ENCODE measurements around the gene SEMA6B. TPM values are rescaled to one million over a fixed set of nuclear protein-coding genes. Genes with fewer than 3 reads are reported as not detected.

Gene SEMA6B
- total and polyA plus RNA-seq, 2 of the 4 experiments (the other 2 are of a cell fraction) = 0.18 to 0.72 TPM

DNA sequence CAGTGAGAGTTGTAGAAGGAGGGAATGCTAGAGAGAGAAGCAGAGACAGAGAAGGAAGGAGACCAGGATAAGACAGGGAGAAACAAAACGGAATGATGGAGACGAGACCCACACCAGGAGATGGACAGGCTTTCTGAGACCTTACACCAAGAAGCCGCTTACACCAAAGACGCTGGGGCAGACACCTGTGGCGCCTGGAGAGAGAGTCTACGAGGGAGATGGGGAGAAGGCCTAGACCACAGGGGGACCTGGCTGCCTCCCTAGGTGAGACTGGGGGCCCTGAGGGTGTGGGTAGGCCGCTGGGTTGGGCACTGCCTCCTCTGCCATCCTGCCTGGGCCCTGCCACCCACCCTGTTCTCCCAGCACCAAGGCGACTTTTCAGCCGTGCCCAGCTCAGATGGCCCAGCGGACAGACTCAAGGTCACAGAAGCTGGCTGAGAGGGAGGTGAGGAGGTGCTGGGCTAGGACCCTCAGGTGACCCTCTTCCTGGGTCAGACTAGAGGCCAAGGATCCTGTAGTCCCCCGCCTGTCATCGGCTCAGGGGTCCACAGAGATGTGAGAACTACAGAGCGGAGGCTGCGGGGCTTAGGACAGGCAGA is 29.5 kb downstream of the SEMA6B start:
- dilution Hi-C loops (cut with HindIII; ENCODE audit: low sequenced_read_pairs, unreplicated experiment) = no loop called here
- H3K4me3 ChIP-seq (ENCODE audit: insufficient read depth, low read depth, low read length) = no peak overlapping the region
- ATAC-seq (ENCODE audit: low read depth) (no peak), DNase-seq (no peak)
- no peak overlapping the region for H2AFZ ChIP-seq (replicated peaks; ENCODE audit: low read length, poor library complexity)
- H3K23ac ChIP-seq (ENCODE audit: low read depth, low read length) = no peak overlapping the region
- CTCF ChIA-PET = no interaction called here
- no peaks in the 10 kb centered on the region for H3K9me3 ChIP-seq (ENCODE audit: control insufficient read depth, insufficient read depth, low read length)
- no peak overlapping the region for H2AK5ac ChIP-seq (ENCODE audit: low read depth, low read length)
- H2BK5ac ChIP-seq (ENCODE audit: low read depth, low read length, poor library complexity, severe bottlenecking) = no peak overlapping the region
- no peak overlapping the region for H2AK9ac ChIP-seq (replicated peaks; ENCODE audit: low read depth, low read length, poor library complexity)
- no peaks in the 10 kb centered on the region; the same call in 1 of the 2 replicates for H4K20me1 ChIP-seq (ENCODE audit: insufficient read depth, low read length)
- POLR2A ChIA-PET (ENCODE audit: unreplicated experiment) = no interaction called here
- in situ Hi-C loops (cut with MboI; ENCODE audit: low sequenced_read_pairs) = no loop called here
- intact Hi-C loops (cut with micrococcal nuclease) = no loop called here
- no peak overlapping the region for H3K56ac ChIP-seq (ENCODE audit: extremely low read depth, insufficient read depth, low read length)
- H3K79me1 ChIP-seq (ENCODE audit: low read depth in 1 of 2, low read length in 2 of 2) = no peaks in the 10 kb centered on the region
- no peak overlapping the region for H3K14ac ChIP-seq (replicated peaks; ENCODE audit: low read depth, low read length)
- no peak overlapping the region for H3K18ac ChIP-seq (ENCODE audit: low read depth, low read length)
- no peak overlapping the region for H2BK15ac ChIP-seq (ENCODE audit: low read depth, low read length)
- no peak for TF ChIP-seq BHLHE40 (IDR thresholded peaks at IDR 0.05; ENCODE audit: low read depth, low read length)
- no peak for TF ChIP-seq RCOR1 (IDR thresholded peaks at IDR 0.05; ENCODE audit: insufficient replicate concordance, low read length)
- TF ChIP-seq CHD1 (IDR thresholded peaks at IDR 0.05; ENCODE audit: low read depth, low read length) = no peak
- TF ChIP-seq, protein P1, sequence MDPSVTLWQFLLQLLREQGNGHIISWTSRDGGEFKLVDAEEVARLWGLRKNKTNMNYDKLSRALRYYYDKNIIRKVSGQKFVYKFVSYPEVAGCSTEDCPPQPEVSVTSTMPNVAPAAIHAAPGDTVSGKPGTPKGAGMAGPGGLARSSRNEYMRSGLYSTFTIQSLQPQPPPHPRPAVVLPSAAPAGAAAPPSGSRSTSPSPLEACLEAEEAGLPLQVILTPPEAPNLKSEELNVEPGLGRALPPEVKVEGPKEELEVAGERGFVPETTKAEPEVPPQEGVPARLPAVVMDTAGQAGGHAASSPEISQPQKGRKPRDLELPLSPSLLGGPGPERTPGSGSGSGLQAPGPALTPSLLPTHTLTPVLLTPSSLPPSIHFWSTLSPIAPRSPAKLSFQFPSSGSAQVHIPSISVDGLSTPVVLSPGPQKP (IDR thresholded peaks at IDR 0.05; ENCODE audit: borderline replicate concordance, low read depth, low read length) = no peak
- no peak for TF ChIP-seq FOS (IDR thresholded peaks at IDR 0.05; ENCODE audit: low read depth, low read length)
- TF ChIP-seq MXI1 (IDR thresholded peaks at IDR 0.05; ENCODE audit: borderline replicate concordance, low read depth, low read length) = no peak
- H3K4me1 ChIP-seq (ENCODE audit: control insufficient read depth, insufficient read depth, low read length) = no peaks in the 10 kb centered on the region
- H4K5ac ChIP-seq (ENCODE audit: low read depth, low read length) = no peak overlapping the region
- H2BK20ac ChIP-seq (ENCODE audit: low read depth, low read length) = no peak overlapping the region
- no peak overlapping the region for H4K91ac ChIP-seq (ENCODE audit: insufficient read depth, low read depth, low read length)
- H3K4ac ChIP-seq (ENCODE audit: low read depth, low read length) = no peak overlapping the region
- peaks cover 35% of the 10 kb centered on the region for H3K27me3 ChIP-seq (ENCODE audit: control insufficient read depth, insufficient read depth, low read length)
- no peak overlapping the region for H2BK120ac ChIP-seq (ENCODE audit: low read depth, low read length)
- no peak overlapping the region for H4K8ac ChIP-seq (ENCODE audit: low read depth in 2 of 2, low read length in 2 of 2)
- H3K9me1 ChIP-seq (ENCODE audit: insufficient read depth, low read length) = no peaks in the 10 kb centered on the region
- H3K36me3 ChIP-seq (ENCODE audit: control insufficient read depth, insufficient read depth, low read length) = no peaks in the 10 kb centered on the region
- no TSS peak for BruUV-seq (replicated peaks)
- WGBS, 2 experiments (ENCODE audit: extremely low coverage in 2 of 2, insufficient read length in 1 of 2) = 47% methylated on average over 4 of the region's 14 CpGs; no CpG with 5 or more reads in 1 of the 2 experiments
- H3K27ac ChIP-seq (ENCODE audit: insufficient read depth, low read length) = no peak overlapping the region
- no peak overlapping the region for H3K9ac ChIP-seq (ENCODE audit: low read depth, low read length)
- no peak overlapping the region for H3K4me2 ChIP-seq (ENCODE audit: low read depth, low read length)
